ENCODE measurements around the gene DDX23. TPM values are rescaled to one million over a fixed set of nuclear protein-coding genes. Genes with fewer than 3 reads are reported as not detected.

DDX23 gene
- total RNA-seq, 1 experiment from 2014 or later, result 130 TPM

Other genes with a start within 250 kb of the DDX23 start
- 36.9 TPM for gene KANSL2, start 169.9 kb downstream of the DDX23 start, total RNA-seq (2021; ENCODE audit: unreplicated experiment)
- gene CCNT1, start 135.5 kb downstream of the DDX23 start, total RNA-seq (2021; ENCODE audit: unreplicated experiment), result 50.0 TPM
- gene ADCY6, start 63.1 kb downstream of the DDX23 start, total RNA-seq (2021; ENCODE audit: unreplicated experiment), result 24.1 TPM
- 40.5 TPM for gene CACNB3, start 33.7 kb downstream of the DDX23 start, total RNA-seq (2021; ENCODE audit: unreplicated experiment)
- gene RND1, start 13.7 kb upstream of the DDX23 start, total RNA-seq (2021; ENCODE audit: unreplicated experiment), result 0.44 TPM
- gene FKBP11, start 73.3 kb upstream of the DDX23 start, total RNA-seq (2021; ENCODE audit: unreplicated experiment), result 21.1 TPM
- 224 TPM for gene ARF3, start 105.3 kb upstream of the DDX23 start, total RNA-seq (2021; ENCODE audit: unreplicated experiment)
- 2.3 TPM for gene WNT10B, start 119.6 kb upstream of the DDX23 start, total RNA-seq (2021; ENCODE audit: unreplicated experiment)
- not detected for gene WNT1, start 126.2 kb upstream of the DDX23 start, total RNA-seq (2021; ENCODE audit: unreplicated experiment)
- 0.51 TPM for gene DDN, start 147.2 kb upstream of the DDX23 start, total RNA-seq (2021; ENCODE audit: unreplicated experiment)
- 57.3 TPM for gene PRKAG1, start 166.6 kb upstream of the DDX23 start, total RNA-seq (2021; ENCODE audit: unreplicated experiment)
- 64.7 TPM for gene KMT2D, start 208.6 kb upstream of the DDX23 start, total RNA-seq (2021; ENCODE audit: unreplicated experiment)
- gene RHEBL1, start 217.8 kb upstream of the DDX23 start, total RNA-seq (2021; ENCODE audit: unreplicated experiment), result 4.7 TPM
- 1.9 TPM for gene DHH, start 242.6 kb upstream of the DDX23 start, total RNA-seq (2021; ENCODE audit: unreplicated experiment)